Natural killer cell (primary cell): ENCODE data around the gene P3H2. TPM values are rescaled to one million over a fixed set of nuclear protein-coding genes. Genes with fewer than 3 reads are reported as not detected.

Source experiments
- ATAC-seq, 3 donors: fragments of 150-1000 bp in 2 of 3; fragments of 200-7000 bp in 1 of 3; cut with Tn5 transposase; 1 replicate in 1 of 3; 2 replicates in 2 of 3; pipeline ENCODE4 v1.10.0; 2021; ENCODE audit warnings: mild to moderate bottlenecking in 2 of 3, moderate library complexity in 2 of 3
- DNase-seq, 2 donors: peaks; one replicate each; pipeline versions ENCODE4 v3.0.0 to v3.0.0-alpha.2; 2013 to 2021; ENCODE audit warnings: mixed read lengths in 1 of 2
- H3K27ac ChIP-seq: one replicate; pipeline ENCODE4 v1.5.1; 2013; ENCODE audit warnings: mild to moderate bottlenecking, low read length
- H3K27me3 ChIP-seq: one replicate; pipeline ENCODE4 v1.6.1; 2013; ENCODE audit warnings: low read length; ENCODE audit not compliant: control insufficient read depth, insufficient read depth
- H3K36me3 ChIP-seq: one replicate; pipeline ENCODE4 v1.6.1; 2013; ENCODE audit warnings: low read length; ENCODE audit not compliant: control insufficient read depth, insufficient read depth
- H3K4me1 ChIP-seq: one replicate; pipeline ENCODE4 v1.6.1; 2013; ENCODE audit warnings: low read length; ENCODE audit not compliant: control insufficient read depth, insufficient read depth
- H3K4me3 ChIP-seq: one replicate; pipeline ENCODE4 v1.5.1; 2013; ENCODE audit warnings: low read length
- H3K9me3 ChIP-seq: one replicate; pipeline ENCODE4 v1.6.1; 2013; ENCODE audit warnings: low read length; ENCODE audit not compliant: control insufficient read depth, insufficient read depth
- H3K27ac Mint-ChIP-seq, 2 donors: one replicate each; pipeline ENCODE4 v1.8.0; 2022; ENCODE audit warnings: mild to moderate bottlenecking in 2 of 2, mixed read lengths in 2 of 2, moderate library complexity in 1 of 2
- H3K27me3 Mint-ChIP-seq, 2 donors: one replicate each; pipeline ENCODE4 v1.8.0; 2022; ENCODE audit warnings: low read depth in 2 of 2, mixed read lengths in 2 of 2
- H3K36me3 Mint-ChIP-seq: one replicate; pipeline ENCODE4 v1.8.0; 2022; ENCODE audit warnings: mixed read lengths
- H3K4me1 Mint-ChIP-seq, 2 donors: one replicate each; pipeline ENCODE4 v1.8.0; 2022; ENCODE audit warnings: mixed read lengths in 2 of 2
- H3K4me3 Mint-ChIP-seq: one replicate; pipeline ENCODE4 v1.8.0; 2022; ENCODE audit warnings: mild to moderate bottlenecking, moderate library complexity, mixed read lengths
- H3K9me3 Mint-ChIP-seq, 2 donors: one replicate each; pipeline ENCODE4 v1.8.0; 2022; ENCODE audit warnings: mixed read lengths in 2 of 2
- CTCF ChIP-seq: fragments of 200-600 bp; IDR thresholded peaks from one replicate; pipeline ENCODE4 v1.8.0; 2022; ENCODE audit warnings: antibody characterized with exemption
- WGBS: methylation state at CpG from one replicate; pipeline ENCODE4 v1.1.7; 2013; ENCODE audit warnings: missing lambda C conversion rate; ENCODE audit not compliant: insufficient coverage; 5-methylcytosine and 5-hydroxymethylcytosine counted together
- intact Hi-C: fragments of 100-400 bp; cut with micrococcal nuclease; formaldehyde crosslinking; loops from one replicate; pipeline ENCODE4 v1.14.2; 2022
- total RNA-seq, 4 donors: library from RNA; stranded (reverse); fragments of 120-200 nt in 1 of 4; gene quantifications; one replicate each; pipeline versions ENCODE4 v1.2.3 to v1.2.4, GENCODE V29; 2013 to 2022

Gene P3H2
- total RNA-seq, 3 donors from 2014 or later (not counting 1 experiment from before 2014, with no cell fraction given) = 0.43 to 1.0 (median 0.64) TPM

GRCh38 chr3:190060192-190060775 lies 60.4 kb downstream of the P3H2 start:
- Histone ChIP-seq H3K9me3 (no peaks in the 10 kb centered on the region), H3K36me3 (no peaks in the 10 kb centered on the region), H3K4me1 (no peaks in the 10 kb centered on the region), H3K27ac (no peak overlapping the region), H3K27me3 (no peaks in the 10 kb centered on the region), H3K4me3 (no peak overlapping the region)
- ATAC-seq = no peak
- Mint-ChIP-seq H3K4me3 (no peak overlapping the region), H3K36me3 (no peaks in the 10 kb centered on the region), H3K4me1 (no peaks in the 10 kb centered on the region), H3K27me3 (no peaks in the 10 kb centered on the region), H3K9me3 (no peaks in the 10 kb centered on the region), H3K27ac (no peak overlapping the region)
- 82% methylated on average over 3 of the region's 4 CpGs for WGBS
- TF ChIP-seq CTCF = no peak
- no peak for DNase-seq
- intact Hi-C loops = no loop called here

GRCh38 chr3:190059242-190059590 lies 61.5 kb downstream of the P3H2 start:
- no peak overlapping the region for H3K4me3 ChIP-seq
- H3K27ac ChIP-seq = no peak overlapping the region
- no peak for DNase-seq
- WGBS = 81% methylated on average over 1 of the region's 1 CpG
- H3K36me3 Mint-ChIP-seq = no peaks in the 10 kb centered on the region
- intact Hi-C loops = no loop called here
- H3K4me1 Mint-ChIP-seq = no peaks in the 10 kb centered on the region
- H3K36me3 ChIP-seq = no peaks in the 10 kb centered on the region
- no peaks in the 10 kb centered on the region for H3K27me3 Mint-ChIP-seq
- no peak for TF ChIP-seq CTCF
- ATAC-seq = no peak
- no peak overlapping the region for H3K4me3 Mint-ChIP-seq
- no peaks in the 10 kb centered on the region for H3K4me1 ChIP-seq
- no peaks in the 10 kb centered on the region for H3K27me3 ChIP-seq
- no peaks in the 10 kb centered on the region for H3K9me3 ChIP-seq
- no peaks in the 10 kb centered on the region for H3K9me3 Mint-ChIP-seq
- H3K27ac Mint-ChIP-seq = no peak overlapping the region

DNA sequence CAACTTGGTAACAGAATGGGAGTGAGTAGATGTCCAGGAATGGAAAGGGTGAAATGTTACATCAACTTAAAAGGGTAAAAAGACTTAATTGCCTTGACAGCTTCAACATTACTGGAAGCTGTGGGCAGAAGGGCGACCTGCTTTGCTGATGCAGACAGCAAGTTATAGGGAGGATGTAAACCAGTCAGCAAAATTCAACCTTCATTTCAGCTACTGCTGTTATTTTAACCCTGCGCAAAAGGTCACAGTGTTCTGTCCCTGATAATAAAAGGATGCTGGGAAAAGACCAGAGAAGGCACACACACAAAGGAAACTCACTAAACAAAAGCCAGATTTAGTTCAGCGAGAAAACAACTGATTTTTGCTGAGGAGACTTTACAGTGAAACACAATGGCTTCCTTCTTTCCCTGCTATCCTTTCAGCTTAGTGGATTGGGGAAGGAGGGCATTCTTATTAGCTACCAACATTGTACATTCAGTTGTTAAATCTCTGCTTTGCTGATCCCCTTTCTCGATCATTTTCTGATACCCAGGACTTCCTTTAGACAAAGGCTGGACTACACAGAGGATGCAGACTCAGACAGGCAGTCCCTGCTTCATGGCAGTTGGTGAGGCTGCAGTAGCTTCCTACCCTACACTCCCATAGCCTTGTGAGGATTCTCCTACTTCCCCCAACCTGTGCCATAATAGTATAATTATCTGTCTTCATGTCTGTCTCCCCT lies 62.0 kb downstream of the P3H2 start:
- no peaks in the 10 kb centered on the region for H3K9me3 Mint-ChIP-seq
- TF ChIP-seq CTCF = no peak
- H3K36me3 Mint-ChIP-seq = no peaks in the 10 kb centered on the region
- Histone ChIP-seq H3K9me3 (no peaks in the 10 kb centered on the region), H3K4me3 (no peak overlapping the region), H3K27ac (no peak overlapping the region), H3K36me3 (no peaks in the 10 kb centered on the region), H3K4me1 (no peaks in the 10 kb centered on the region), H3K27me3 (no peaks in the 10 kb centered on the region)
- H3K4me1 Mint-ChIP-seq = no peaks in the 10 kb centered on the region
- no peak overlapping the region for H3K4me3 Mint-ChIP-seq
- no peaks in the 10 kb centered on the region for H3K27me3 Mint-ChIP-seq
- WGBS = 82% methylated on average over 3 of the region's 4 CpGs
- no peak for ATAC-seq
- H3K27ac Mint-ChIP-seq = no peak overlapping the region
- no peak for DNase-seq
- intact Hi-C loops = no loop called here

DNA sequence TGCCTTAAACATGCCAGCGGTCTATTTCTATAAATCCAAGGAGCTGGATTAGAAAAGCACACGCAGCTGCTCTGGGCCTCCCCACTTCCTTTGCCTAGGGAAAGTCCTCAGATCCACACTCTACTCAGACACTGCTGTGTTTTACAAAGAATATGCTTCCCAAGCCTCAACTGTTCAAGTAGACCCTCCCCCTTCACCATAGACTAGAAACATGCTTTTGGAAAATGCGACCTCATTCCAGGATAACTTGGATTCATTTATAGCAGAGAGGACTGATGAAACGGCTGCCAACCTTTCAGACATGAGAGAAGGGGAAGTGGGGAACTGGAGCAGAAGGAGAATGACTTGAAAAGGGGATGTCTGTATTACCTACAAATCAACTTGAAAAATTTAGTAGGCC lies 64.0 kb downstream of the P3H2 start:
- intact Hi-C loops = no loop called here
- no peak overlapping the region for H3K27ac Mint-ChIP-seq
- H3K4me3 Mint-ChIP-seq = no peak overlapping the region
- Histone ChIP-seq H3K9me3 (no peaks in the 10 kb centered on the region), H3K4me1 (no peaks in the 10 kb centered on the region), H3K36me3 (no peaks in the 10 kb centered on the region), H3K4me3 (no peak overlapping the region), H3K27me3 (no peaks in the 10 kb centered on the region), H3K27ac (no peak overlapping the region)
- DNase-seq = no peak
- 62% methylated on average over 4 of the region's 4 CpGs for WGBS
- H3K27me3 Mint-ChIP-seq = no peaks in the 10 kb centered on the region
- no peaks in the 10 kb centered on the region for H3K9me3 Mint-ChIP-seq
- TF ChIP-seq CTCF = no peak
- no peak for ATAC-seq
- H3K36me3 Mint-ChIP-seq = no peaks in the 10 kb centered on the region
- H3K4me1 Mint-ChIP-seq = no peaks in the 10 kb centered on the region
